ENCODE measurements around the gene C2CD3. TPM values are rescaled to one million over a fixed set of nuclear protein-coding genes. Genes with fewer than 3 reads are reported as not detected.

C2CD3 gene
- total and polyA plus RNA-seq, 2 of the 4 experiments (the other 2 are of a cell fraction), result 11.1 to 19.2 TPM

DNA sequence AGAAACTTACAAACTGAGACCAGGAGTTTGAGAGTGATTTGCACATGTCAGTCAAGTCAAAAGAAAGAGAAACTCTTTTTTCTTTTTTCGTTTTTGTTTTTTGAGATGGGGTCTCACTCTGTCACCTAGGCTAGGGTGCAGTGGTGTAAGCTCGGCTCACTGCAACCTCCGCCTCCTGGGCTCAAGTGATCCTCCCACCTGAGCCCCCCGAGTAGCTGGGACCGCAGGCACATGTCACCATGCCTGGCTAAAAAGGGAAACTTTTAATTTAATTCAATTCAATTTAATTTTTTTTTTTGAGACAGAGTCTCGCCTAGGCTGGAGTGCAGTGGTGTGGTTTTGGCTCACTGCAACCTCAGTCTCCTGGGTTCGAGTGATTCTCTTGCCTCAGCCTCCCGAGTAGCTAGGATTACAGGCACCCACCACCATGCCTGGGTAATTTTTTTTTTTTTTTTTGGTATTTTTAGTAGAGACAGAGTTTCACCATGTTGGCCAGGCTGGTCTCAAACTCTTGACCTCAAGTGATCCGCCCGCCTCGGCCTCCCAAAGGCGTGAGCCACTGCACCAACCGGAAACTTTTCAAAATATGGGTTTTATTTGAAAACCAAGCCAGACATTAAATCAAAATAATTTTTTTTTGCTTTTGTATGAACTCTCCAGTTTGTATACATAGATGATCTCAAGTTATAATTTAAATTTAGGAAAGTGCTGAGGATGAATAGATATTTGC is 171.8 kb downstream of the C2CD3 start:
- Histone ChIP-seq H3K9me3 (ENCODE audit: control insufficient read depth, insufficient read depth, low read length) (no peaks in the 10 kb centered on the region), H3K27me3 (ENCODE audit: control insufficient read depth, insufficient read depth, low read length) (no peaks in the 10 kb centered on the region), H3K4me3 (ENCODE audit: insufficient read depth, low read depth, low read length) (no peak overlapping the region), H4K5ac (ENCODE audit: low read depth, low read length) (no peak overlapping the region), H3K18ac (ENCODE audit: low read depth, low read length) (no peak overlapping the region), H3K4ac (ENCODE audit: low read depth, low read length) (no peak overlapping the region), H3K9me1 (ENCODE audit: insufficient read depth, low read length) (0 out of 2 replicates have a peak, but pooled peaks cover 4% of the 10 kb centered on the region), H2BK15ac (ENCODE audit: low read depth, low read length) (no peak overlapping the region), H3K27ac (ENCODE audit: insufficient read depth, low read length) (no peak overlapping the region), H4K20me1 (ENCODE audit: insufficient read depth, low read length) (no peaks in the 10 kb centered on the region), H2AFZ (replicated peaks; ENCODE audit: low read length, poor library complexity) (no peak overlapping the region), H2AK5ac (ENCODE audit: low read depth, low read length) (no peak overlapping the region), H2BK5ac (ENCODE audit: low read depth, low read length, poor library complexity, severe bottlenecking) (no peak overlapping the region), H4K91ac (ENCODE audit: insufficient read depth, low read depth, low read length) (no peak overlapping the region), H3K56ac (ENCODE audit: extremely low read depth, insufficient read depth, low read length) (no peak overlapping the region), H4K8ac (ENCODE audit: low read depth in 2 of 2, low read length in 2 of 2) (no peak overlapping the region), H3K23ac (ENCODE audit: low read depth, low read length) (no peak overlapping the region), H3K14ac (replicated peaks; ENCODE audit: low read depth, low read length) (no peak overlapping the region), H3K9ac (ENCODE audit: low read depth, low read length) (no peak overlapping the region), H2BK20ac (ENCODE audit: low read depth, low read length) (no peak overlapping the region), H3K79me1 (ENCODE audit: low read depth in 1 of 2, low read length in 2 of 2) (no peaks in the 10 kb centered on the region), H2BK120ac (ENCODE audit: low read depth, low read length) (no peak overlapping the region), H3K4me2 (ENCODE audit: low read depth, low read length) (no peak overlapping the region), H2AK9ac (replicated peaks; ENCODE audit: low read depth, low read length, poor library complexity) (no peak overlapping the region), H3K4me1 (ENCODE audit: control insufficient read depth, insufficient read depth, low read length) (no peaks in the 10 kb centered on the region), H3K36me3 (ENCODE audit: control insufficient read depth, insufficient read depth, low read length) (peaks cover 3% of the 10 kb centered on the region; the same call in 1 of the 2 replicates)
- DNase-seq (no peak), ATAC-seq (ENCODE audit: low read depth) (no peak)
- intact Hi-C loops (cut with micrococcal nuclease), result no loop called here
- dilution Hi-C loops (cut with HindIII; ENCODE audit: low sequenced_read_pairs, unreplicated experiment), result no loop called here
- POLR2A ChIA-PET (ENCODE audit: unreplicated experiment), result no interaction called here
- CTCF ChIA-PET, result no interaction called here
- TF ChIP-seq CEBPB (IDR thresholded peaks at IDR 0.05; ENCODE audit: low read depth, low read length), result no peak
- BruUV-seq (replicated peaks), result no TSS peak
- WGBS, 2 experiments (ENCODE audit: extremely low coverage in 2 of 2, insufficient read length in 1 of 2), result no CpG with 5 or more reads among the region's 13 CpGs
- in situ Hi-C loops (cut with MboI; ENCODE audit: low sequenced_read_pairs), result no loop called here
